Thyroid gland (tissue), 4 donors: Measurements from ENCODE around the gene RAB20. TPM values are rescaled to one million over a fixed set of nuclear protein-coding genes. Genes with fewer than 3 reads are reported as not detected.

Source experiments
- DNase-seq, 2 donors: peaks; one replicate each; pipeline ENCODE4 v3.0.0-alpha.2; 2019
- H3K27ac ChIP-seq, 3 donors: fragments of 200-600 bp; sonication (generic); 1 replicate in 2 of 3; 2 replicates in 1 of 3; pipeline ENCODE4 v1.5.1; 2016 to 2019; ENCODE audit warnings: mild to moderate bottlenecking in 1 of 3, moderate library complexity in 1 of 3
- H3K27me3 ChIP-seq: fragments of 200-600 bp; sonication (generic); one replicate; pipeline ENCODE4 v1.5.1; 2019
- H3K36me3 ChIP-seq, 2 donors: fragments of 200-600 bp; sonication (generic); one replicate each; pipeline ENCODE4 v1.5.1; 2016 to 2019
- H3K4me1 ChIP-seq, 2 donors: fragments of 200-600 bp; sonication (generic); one replicate each; pipeline ENCODE4 v1.5.1; 2017 to 2019
- H3K4me3 ChIP-seq, 3 donors: fragments of 200-600 bp; sonication (generic); replicated peaks in 1 of 3; 1 replicate in 2 of 3; 2 replicates in 1 of 3; pipeline ENCODE4 v1.5.1; 2016; ENCODE audit warnings: mild to moderate bottlenecking in 1 of 3
- H3K9me3 ChIP-seq: fragments of 200-600 bp; sonication (generic); one replicate; pipeline ENCODE4 v1.5.1; 2017
- POLR2A ChIP-seq, 2 donors: fragments of 450-650 bp; IDR thresholded peaks; one replicate each; pipeline ENCODE4 v1.6.1; 2017; ENCODE audit warnings: antibody characterized with exemption in 2 of 2, mild to moderate bottlenecking in 2 of 2, moderate library complexity in 1 of 2
- WGBS, 2 donors: methylation state at CpG; one replicate each; pipeline ENCODE4 v1.1.5; 2017; 5-methylcytosine and 5-hydroxymethylcytosine counted together
- intact Hi-C: fragments of 100-400 bp; cut with DNase I; formaldehyde crosslinking; loops from one replicate; pipeline ENCODE4 v1.15.1; 2023
- total RNA-seq, 4 donors: library from RNA; depleted of rRNA; stranded (reverse); fragments of >200 nt; gene quantifications; one replicate each; pipeline ENCODE4 v1.2.3, GENCODE V29; 2016
- TF ChIP-seq, protein P1 (sequence below), 6 experiments: fragments of 200-600 bp in 3 of 6; fragments of 450-650 bp in 3 of 6; sonication (generic) in 3 of 6; IDR thresholded peaks; one replicate each; pipeline ENCODE4 v1.5.1; 2016 to 2019; ENCODE audit warnings: antibody characterized with exemption in 6 of 6, mild to moderate bottlenecking in 2 of 6, inconsistent platforms in 1 of 6, moderate library complexity in 1 of 6

RAB20 gene
- total RNA-seq, 4 donors from 2014 or later, result 21.0 to 60.5 (median 43.5) TPM

- no peak overlapping the region for H3K27ac ChIP-seq
- WGBS, 2 donors, result 55 to 81% methylated on average over 10 to 14 of the region's 14 CpGs
- no peaks in the 10 kb centered on the region for H3K9me3 ChIP-seq
- no peaks in the 10 kb centered on the region for H3K36me3 ChIP-seq
- intact Hi-C loops, result no loop called here
- DNase-seq, result peak; percentile 59 to 61
- no peaks in the 10 kb centered on the region for H3K27me3 ChIP-seq
- H3K4me1 ChIP-seq, result peaks cover 12 to 32% of the 10 kb centered on the region in 2 donors
- no peak for TF ChIP-seq POLR2A (IDR thresholded peaks at IDR 0.05)
- TF ChIP-seq, protein P1, sequence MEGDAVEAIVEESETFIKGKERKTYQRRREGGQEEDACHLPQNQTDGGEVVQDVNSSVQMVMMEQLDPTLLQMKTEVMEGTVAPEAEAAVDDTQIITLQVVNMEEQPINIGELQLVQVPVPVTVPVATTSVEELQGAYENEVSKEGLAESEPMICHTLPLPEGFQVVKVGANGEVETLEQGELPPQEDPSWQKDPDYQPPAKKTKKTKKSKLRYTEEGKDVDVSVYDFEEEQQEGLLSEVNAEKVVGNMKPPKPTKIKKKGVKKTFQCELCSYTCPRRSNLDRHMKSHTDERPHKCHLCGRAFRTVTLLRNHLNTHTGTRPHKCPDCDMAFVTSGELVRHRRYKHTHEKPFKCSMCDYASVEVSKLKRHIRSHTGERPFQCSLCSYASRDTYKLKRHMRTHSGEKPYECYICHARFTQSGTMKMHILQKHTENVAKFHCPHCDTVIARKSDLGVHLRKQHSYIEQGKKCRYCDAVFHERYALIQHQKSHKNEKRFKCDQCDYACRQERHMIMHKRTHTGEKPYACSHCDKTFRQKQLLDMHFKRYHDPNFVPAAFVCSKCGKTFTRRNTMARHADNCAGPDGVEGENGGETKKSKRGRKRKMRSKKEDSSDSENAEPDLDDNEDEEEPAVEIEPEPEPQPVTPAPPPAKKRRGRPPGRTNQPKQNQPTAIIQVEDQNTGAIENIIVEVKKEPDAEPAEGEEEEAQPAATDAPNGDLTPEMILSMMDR (IDR thresholded peaks at IDR 0.05), result no peak
- no peak overlapping the region for H3K4me3 ChIP-seq
Measured at GRCh38 chr13:110546926-110547325, 14.6 kb downstream of the RAB20 start.

- Histone ChIP-seq H3K4me3 (no peak overlapping the region), H3K36me3 (no peaks in the 10 kb centered on the region), H3K27me3 (no peaks in the 10 kb centered on the region), H3K4me1 (peaks cover 18 to 37% of the 10 kb centered on the region in 2 donors), H3K27ac (peak overlapping the region in 1 of 3 donors; percentile 46), H3K9me3 (no peaks in the 10 kb centered on the region)
- DNase-seq, result no peak
- WGBS, 2 donors, result 95 to 96% methylated on average over 4 of the region's 4 CpGs
- TF ChIP-seq, protein P1 (IDR thresholded peaks at IDR 0.05), result no peak
- no peak for TF ChIP-seq POLR2A (IDR thresholded peaks at IDR 0.05)
- intact Hi-C loops, result no loop called here
Measured at GRCh38 chr13:110546378-110546777, 15.1 kb downstream of the RAB20 start.

- no peak for TF ChIP-seq POLR2A (IDR thresholded peaks at IDR 0.05)
- TF ChIP-seq, protein P1 (IDR thresholded peaks at IDR 0.05), result no peak
- peak; percentile 74 to 75 for DNase-seq
- Histone ChIP-seq H3K4me3 (no peak overlapping the region), H3K36me3 (no peaks in the 10 kb centered on the region), H3K27me3 (no peaks in the 10 kb centered on the region), H3K4me1 (peaks cover 40 to 53% of the 10 kb centered on the region in 2 donors), H3K27ac (peak overlapping the region; percentile 63 to 91 (median 81)), H3K9me3 (no peaks in the 10 kb centered on the region)
- intact Hi-C loops, result no loop called here
- 39 to 48% methylated on average over 6 of the region's 6 CpGs for WGBS, 2 donors
Measured at GRCh38 chr13:110542169-110542796, 19.2 kb downstream of the RAB20 start.

DNA sequence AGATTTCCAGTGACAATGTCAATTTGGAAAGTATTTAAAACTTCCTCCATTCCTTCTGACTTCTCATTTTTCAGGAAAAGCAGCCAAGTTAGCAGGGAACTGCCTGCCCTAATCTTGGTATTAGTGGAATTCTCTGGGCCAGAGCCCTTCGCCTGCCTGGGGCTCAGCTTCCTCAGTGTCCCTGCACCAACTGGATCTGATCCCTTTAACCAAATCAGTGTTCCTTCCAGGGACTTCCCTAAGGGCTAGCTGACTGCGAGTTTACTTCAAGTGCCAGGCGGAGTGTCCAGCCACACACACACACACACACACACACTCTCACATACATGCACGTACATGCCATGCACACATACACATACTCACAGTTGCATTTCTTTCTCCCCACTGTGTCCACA lies 20.0 kb downstream of the RAB20 start:
- 28 to 38% methylated on average over 4 of the region's 4 CpGs for WGBS, 2 donors
- peak in 1 of 2 donors; percentile 42 for DNase-seq
- intact Hi-C loops, result no loop called here
- Histone ChIP-seq H3K9me3 (no peaks in the 10 kb centered on the region), H3K4me1 (peaks cover 40 to 50% of the 10 kb centered on the region in 2 donors), H3K27ac (peak overlapping the region; percentile 63 to 91 (median 81)), H3K4me3 (no peak overlapping the region), H3K27me3 (no peaks in the 10 kb centered on the region), H3K36me3 (no peaks in the 10 kb centered on the region)
- TF ChIP-seq, protein P1 (IDR thresholded peaks at IDR 0.05), result no peak
- no peak for TF ChIP-seq POLR2A (IDR thresholded peaks at IDR 0.05)

DNA sequence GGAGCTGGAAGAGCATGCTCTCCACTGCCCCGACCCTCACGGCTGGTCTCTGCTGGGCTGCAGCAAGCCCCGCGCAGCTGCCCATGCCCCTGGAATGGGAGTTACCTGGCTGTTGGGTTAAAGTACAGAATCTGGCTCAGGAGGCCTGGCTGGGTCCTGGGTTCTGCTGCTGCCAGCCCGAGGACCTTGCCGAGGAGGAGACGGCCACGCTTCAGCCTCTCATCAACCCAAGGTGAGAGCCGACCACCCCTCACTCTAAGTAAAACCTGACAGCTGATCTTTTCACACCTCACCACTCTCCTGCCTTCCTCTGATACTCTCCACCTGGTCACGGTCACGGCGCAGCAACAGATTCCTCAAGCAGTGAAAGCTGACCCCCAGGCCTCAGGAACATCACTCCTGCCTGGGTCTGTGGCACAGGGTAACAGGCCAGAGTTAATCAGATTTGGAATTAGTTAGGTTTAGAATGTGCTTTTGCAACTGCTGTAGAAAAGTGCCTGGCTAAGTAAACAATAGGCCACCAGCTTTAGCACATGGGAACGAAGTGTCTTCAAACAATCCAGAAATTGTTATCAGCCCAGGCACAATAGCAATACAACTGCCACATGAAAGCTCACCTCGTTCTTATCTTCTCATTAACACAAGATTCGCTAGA lies 20.5 kb downstream of the RAB20 start:
- peak overlapping the region; percentile 63 to 91 (median 81) for H3K27ac ChIP-seq
- no peaks in the 10 kb centered on the region for H3K27me3 ChIP-seq
- H3K9me3 ChIP-seq, result no peaks in the 10 kb centered on the region
- no peak for TF ChIP-seq POLR2A (IDR thresholded peaks at IDR 0.05)
- TF ChIP-seq, protein P1 (IDR thresholded peaks at IDR 0.05), result no peak
- intact Hi-C loops, result no loop called here
- peaks cover 40 to 46% of the 10 kb centered on the region in 2 donors for H3K4me1 ChIP-seq
- WGBS, 2 donors, result 64 to 72% methylated on average over 14 to 15 of the region's 15 CpGs
- H3K4me3 ChIP-seq, result no peak overlapping the region
- peak; percentile 46 to 56 for DNase-seq
- H3K36me3 ChIP-seq, result no peaks in the 10 kb centered on the region
